Left ventricle myocardium superior (tissue), 1 donor: Measurements from ENCODE around the gene DICER1. TPM values are rescaled to one million over a fixed set of nuclear protein-coding genes. Genes with fewer than 3 reads are reported as not detected.

Source experiments
- ATAC-seq: fragments of 200-7000 bp; cut with Tn5 transposase; one replicate; pipeline ENCODE4 v1.9.1; 2020; ENCODE audit warnings: mild to moderate bottlenecking, moderate library complexity
- DNase-seq: peaks from one replicate; pipeline ENCODE4 v3.0.0-alpha.2; 2020
- intact Hi-C: fragments of 100-400 bp; cut with micrococcal nuclease; formaldehyde crosslinking; loops from one replicate; pipeline ENCODE4 v1.11.0; 2022
- total RNA-seq: library from RNA; stranded (reverse); fragmentation: NEBNext Ultra II Directional; extraction: Animal tissue kit (Norgen Biotek cat#: 25700); gene quantifications from one replicate; pipeline ENCODE4 v1.2.1, GENCODE V29; 2021
- donor health status: DM: no; HTN: yes; CAD: no; lungs with severe emphysema.

Gene DICER1
- total RNA-seq, 1 donor from 2014 or later, result 23.2 TPM

DNA sequence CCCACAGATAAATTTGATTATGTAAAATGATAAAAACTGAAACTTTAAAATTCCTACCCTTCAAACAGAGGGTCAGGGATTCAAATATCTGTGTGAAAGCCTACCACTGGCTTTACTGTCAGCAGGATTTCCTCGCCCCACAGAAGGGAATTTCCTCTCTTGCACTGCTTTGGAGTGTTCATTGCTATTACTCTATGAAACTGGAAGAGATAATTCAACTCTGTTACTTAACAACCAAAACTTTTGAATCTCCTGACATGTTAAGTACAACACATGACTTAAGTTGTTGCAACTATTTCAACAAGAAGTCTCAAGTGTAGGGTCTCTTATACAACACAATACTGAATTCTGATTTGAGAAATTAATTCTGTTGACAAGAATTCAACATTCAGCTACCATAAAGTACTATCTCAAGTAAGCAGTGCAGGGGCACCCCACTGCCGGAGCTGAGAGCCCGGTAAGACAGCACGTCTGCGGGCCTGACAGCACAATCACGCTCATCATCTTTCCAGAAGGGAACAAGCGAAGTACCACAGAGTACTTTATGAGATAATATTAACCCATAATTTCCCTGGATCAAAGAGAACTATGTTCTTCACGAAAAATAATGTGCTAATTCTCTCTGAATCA lies 22.9 kb downstream of the DICER1 start:
- intact Hi-C loops, result no loop called here
- peak; percentile 20 for ATAC-seq

DNA sequence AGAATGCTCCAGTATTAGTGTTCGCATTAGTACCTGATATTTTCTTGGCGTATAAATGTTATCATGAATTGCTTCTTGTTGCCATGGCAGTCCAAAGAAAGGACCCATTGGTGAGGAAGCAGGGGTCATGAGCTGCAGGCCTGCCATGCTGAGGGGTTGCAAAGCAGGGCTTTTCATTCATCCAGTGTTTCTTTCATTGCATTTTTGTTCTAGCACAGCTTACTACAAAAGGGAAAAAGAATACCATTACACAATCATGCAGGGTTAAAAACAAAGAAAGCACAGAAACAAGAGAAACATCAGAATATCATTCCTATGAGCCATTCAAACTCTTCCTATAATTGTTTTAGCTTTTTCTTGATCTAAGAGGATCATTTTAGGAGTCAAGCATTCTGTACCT lies 24.0 kb downstream of the DICER1 start:
- DNase-seq (no peak), ATAC-seq (no peak)
- intact Hi-C loops, result no loop called here

More for the DNA sequence above, 22.9 kb downstream of the DICER1 start:
- DNase-seq, result no peak

DNA sequence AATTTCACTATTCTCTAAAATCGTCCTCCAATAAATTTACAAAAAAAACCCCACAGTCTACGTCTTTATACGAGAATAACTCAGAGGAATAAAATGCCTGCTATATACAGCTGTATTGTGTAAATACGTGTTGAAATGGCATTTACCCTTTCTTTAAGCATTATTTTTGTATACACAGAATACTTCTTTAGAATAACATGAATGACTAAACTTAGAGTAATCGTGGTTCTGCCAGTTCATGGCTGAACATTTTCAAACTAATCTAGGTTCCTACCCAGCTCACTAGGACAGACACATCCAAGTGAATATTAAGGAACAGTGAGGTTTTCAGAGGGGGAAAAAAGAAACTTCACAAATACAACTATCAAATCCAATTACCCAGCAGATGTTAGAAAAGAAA lies 24.6 kb downstream of the DICER1 start:
- intact Hi-C loops, result no loop called here
- no peak for DNase-seq
- ATAC-seq, result no peak

DNA sequence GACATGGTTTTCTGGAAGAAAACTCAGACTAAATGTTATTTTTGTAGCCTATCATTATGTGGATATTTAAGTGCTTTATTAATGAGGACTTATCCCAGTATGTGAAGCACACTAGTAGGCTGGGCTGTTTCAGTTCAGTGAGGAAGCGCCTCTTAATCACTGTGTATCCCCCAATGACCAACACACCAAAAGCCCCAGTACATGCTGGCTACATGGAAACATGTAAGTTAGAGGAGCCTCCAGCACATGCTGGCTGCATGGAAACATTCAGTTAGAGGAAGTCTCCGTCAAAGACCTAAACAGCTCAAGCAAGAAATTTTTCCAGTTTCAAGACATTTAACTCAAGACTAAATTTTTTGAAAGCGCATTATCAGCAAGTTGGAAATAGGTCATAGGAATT lies 26.8 kb downstream of the DICER1 start:
- intact Hi-C loops, result no loop called here
- ATAC-seq, result no peak
- no peak for DNase-seq

DNA sequence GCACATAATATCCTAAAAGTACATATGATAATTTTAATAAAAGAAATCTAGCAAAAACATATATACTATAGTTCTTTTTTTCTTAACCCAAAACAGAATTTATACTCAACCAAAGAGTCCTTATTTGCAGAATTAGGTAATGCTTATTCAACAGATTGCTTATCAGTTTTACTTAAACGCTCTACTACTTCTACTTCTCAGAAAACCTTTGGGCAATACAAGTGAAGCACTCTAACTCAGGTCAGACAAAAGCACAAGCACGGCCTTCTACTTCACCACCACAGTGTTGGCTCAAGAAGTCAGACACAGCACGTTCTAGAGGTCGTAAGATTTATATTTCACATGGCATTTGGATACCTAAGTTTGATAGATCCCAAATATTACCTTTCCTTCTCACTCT lies 29.2 kb downstream of the DICER1 start:
- intact Hi-C loops, result no loop called here
- DNase-seq (no peak), ATAC-seq (no peak)

DNA sequence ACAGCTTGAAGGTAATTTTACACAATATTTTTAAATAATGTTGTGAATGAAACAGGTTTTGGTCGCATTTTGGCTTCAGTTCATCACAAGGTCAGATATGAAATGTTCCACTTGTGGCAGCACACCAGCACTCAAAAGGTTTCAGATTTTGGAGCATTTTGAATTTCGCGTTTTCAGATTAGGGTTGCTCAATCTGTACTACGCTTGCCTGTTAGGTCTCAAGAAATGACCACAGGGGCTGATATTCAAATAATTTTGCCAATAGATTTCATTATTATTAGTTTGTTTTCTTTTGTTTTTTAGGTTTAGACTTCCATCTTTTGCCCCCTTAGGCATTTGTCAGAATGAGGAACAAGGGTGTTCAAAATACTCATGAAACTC lies 29.8 kb downstream of the DICER1 start:
- DNase-seq (no peak), ATAC-seq (no peak)
- intact Hi-C loops, result no loop called here

DNA sequence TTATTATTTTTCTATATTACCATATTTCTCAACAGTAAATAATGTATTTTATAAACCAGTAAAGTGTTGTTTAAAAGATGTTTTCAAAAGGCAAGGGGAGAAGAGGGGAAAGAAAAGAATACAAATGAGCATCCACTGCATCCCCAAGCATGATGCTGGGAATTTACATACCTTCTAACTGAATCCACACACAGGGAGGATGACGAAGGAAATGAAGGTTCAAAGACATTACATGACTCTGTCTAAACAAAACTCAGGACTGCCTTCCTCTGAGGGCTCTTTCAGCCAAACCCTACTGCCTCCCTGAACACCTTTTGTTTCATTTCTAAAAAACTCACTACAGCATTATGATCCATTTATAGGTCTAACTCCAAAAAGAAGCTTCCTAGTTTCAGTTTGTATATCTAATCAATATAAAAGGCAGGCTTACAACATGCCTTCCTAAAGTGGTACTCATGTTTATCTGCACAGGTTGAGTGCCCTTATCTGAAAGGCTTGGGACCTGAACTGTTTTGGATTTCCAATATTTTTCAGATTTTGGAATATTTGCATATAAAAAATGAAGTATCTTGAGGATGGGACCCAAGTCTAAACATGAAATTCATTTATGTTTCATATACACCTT lies 30.3 kb downstream of the DICER1 start:
- intact Hi-C loops, result no loop called here
- ATAC-seq (no peak), DNase-seq (no peak)

DNA sequence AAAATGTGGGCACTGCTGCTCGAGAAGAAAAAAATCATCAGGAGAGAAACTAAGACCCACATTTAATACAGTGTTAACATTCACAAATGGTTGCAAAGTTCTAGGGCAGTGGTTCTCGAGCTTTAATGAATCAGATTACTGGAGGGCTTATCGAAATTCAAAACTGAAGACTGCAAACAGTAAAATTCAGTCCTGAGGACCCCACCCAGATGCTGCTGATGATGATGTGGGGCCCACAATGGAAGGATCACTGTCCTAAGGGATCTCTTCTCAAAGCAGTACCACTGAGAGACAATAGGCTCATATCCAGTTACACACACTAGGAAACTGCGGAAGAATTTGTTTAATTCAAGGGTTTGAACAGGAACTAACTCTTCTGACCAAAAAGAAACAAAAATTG lies 31.4 kb downstream of the DICER1 start:
- intact Hi-C loops, result no loop called here
- no peak for DNase-seq
- ATAC-seq, result no peak

DNA sequence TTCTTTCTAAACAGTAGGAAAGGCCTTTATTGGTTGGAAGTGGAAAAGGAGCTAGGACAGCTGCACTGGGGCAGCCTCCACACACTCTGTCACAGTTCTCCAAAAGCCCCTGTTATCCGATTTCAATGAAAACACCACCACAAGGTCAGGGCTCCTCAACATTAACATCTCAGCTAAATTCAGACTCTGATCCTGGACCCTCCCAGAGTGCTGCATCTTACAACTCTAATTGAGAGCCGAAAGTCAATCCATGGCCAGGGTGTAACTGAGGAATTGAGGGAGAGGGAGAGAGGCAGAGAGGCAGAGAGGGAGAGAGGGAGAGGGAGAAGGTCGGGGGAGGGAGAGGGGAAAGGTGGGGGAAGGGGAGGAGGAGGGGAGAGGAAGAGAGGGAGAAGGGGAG lies 32.1 kb downstream of the DICER1 start:
- no peak for DNase-seq
- intact Hi-C loops, result no loop called here

DNA sequence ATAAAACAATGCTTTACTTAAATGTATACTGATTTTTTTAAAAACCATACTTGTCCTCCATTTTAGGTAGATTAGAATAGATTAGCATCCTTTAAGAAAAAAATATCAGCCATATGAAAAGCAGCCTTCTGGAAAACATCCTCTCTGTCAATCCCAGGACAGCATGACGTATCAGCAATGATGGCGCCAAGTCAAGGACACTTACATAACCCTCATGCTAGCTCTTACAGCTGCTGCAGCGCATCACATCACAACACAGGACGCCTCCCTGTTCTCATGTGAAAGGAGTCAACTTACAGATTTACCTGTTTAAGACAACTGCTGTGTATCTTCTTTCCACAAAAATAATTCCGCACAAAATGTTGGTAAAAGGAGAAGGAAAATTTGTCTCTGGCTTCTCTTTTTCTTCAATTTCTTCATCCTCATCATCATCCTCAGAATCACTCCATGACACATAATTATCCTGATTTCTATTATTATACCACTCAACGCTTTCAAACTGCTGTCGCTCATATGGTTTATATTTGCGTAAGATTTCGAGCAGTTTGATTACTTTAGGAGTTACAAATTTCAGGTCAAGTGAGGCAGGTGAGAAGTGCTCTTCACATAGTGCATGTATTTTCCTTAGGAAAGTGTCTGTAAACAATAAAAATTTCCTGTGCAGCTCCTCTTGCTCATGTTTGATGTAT lies 33.3 kb downstream of the DICER1 start:
- intact Hi-C loops, result no loop called here
- DNase-seq, result peak; percentile 60
- ATAC-seq, result peak; percentile 95

More for the DNA sequence above, 32.1 kb downstream of the DICER1 start:
- ATAC-seq, result peak; percentile 24

DNA sequence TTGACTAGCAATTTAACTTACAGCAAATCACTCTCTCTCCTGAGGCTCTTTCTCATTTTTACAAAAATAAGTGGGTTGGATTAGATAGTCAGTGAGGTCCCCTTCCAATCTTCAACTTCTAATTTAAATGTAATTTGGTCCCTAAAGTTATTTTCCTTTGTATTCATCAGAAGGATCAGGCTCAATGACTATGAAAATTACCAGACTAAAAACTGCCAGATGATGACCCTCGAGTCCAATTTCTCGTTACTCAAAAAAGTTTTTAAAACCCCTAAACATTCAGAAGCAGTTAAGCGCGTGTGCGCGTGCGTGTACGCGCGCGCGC lies 34.7 kb downstream of the DICER1 start:
- intact Hi-C loops, result no loop called here
- ATAC-seq, result no peak
- DNase-seq, result no peak

DNA sequence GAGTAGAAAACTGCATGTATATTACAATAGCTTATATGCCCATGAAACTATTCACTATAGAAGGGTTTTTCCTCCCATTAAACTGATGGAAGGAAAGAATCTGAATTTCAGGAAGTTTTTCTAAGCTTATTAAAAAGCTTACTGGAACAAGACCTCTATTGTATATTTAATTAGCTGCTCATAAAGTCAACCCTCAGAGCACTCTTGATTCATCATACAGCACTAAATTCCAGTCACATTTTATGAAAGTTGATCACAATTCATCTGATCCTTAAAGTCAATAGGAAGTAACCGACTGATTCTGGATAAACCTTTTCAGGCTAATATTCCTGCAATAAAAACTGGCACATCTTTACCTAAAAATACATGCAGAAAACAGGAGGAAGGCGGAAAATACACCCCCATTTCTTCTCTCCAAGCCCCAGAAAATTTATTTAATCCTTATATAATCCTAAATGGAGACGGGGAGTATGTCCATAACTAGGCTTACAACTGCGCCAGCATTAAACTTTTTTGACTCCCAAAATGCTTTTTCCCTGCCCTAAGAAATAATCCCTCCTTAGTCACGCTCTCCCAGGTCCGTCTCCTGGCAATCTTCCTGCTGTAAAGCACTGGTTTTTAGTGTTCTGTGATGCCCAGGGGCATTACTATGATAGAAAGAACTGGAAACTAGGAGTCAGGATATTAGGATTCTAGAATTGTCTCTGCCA lies 35.3 kb downstream of the DICER1 start:
- intact Hi-C loops, result no loop called here
- ATAC-seq (no peak), DNase-seq (no peak)

DNA sequence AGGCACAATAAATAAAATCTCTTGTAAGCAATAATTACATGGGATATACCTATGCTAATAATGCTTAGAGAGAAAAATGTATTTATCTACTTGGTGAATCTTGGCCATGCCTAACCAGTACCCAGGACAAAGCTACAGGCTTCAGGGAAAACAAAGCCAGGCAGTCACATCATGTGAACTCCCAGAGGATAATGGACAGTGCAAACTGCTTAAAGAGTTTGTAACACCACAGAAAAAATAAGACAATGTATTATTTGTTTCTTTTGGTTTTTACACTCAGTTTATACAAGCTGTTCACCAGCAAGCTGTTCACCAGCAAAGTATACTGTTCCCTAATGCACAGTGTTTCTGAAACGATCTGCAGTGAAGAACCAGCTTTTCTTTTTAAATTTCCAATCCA lies 38.0 kb downstream of the DICER1 start:
- intact Hi-C loops, result loop anchor here (10.0 kb wide), 1 partner anchor 315 kb away; no protein-coding TSS in a partner anchor
- ATAC-seq, result no peak

DNA sequence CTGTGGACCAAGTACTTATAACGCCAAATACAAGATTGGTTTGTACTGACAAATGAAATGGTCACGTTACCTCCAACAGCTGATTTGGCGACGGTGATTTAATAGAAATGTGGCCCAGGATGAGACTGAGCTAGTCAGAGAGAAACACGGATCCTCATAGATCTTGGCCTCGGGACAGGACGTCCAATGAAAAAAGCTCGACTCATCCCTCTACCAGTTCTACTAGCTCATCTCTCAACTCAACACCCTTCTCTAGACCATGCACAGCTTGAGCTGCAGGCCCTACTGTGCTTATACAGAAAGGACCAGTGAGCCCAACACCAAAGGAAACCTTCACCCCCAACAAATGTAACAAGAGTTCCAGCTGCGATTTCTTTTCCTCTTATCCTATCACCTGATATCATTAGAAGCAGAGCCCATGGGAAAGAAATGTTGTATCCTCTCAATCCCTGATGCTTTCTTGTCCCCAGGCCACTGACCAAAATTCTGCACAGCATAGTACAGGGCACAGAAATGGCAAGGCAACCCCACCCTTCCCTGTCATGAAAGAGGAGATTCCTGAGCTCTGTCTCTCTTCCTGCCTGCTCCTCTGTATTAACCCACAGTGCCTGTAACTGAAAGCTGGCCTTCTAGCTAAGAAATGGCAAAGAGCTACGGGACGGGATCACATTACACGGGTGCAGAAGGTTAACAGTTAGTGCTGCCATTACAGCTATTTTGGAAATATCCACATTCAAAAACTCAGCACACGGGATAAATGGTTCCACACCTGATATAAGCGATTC lies 39.2 kb downstream of the DICER1 start:
- intact Hi-C loops, result loop anchor here (10.0 kb wide), 1 partner anchor 317 kb away; no protein-coding TSS in a partner anchor
- no peak for ATAC-seq
- no peak for DNase-seq

More for the DNA sequence above, 38.0 kb downstream of the DICER1 start:
- DNase-seq, result no peak

DNA sequence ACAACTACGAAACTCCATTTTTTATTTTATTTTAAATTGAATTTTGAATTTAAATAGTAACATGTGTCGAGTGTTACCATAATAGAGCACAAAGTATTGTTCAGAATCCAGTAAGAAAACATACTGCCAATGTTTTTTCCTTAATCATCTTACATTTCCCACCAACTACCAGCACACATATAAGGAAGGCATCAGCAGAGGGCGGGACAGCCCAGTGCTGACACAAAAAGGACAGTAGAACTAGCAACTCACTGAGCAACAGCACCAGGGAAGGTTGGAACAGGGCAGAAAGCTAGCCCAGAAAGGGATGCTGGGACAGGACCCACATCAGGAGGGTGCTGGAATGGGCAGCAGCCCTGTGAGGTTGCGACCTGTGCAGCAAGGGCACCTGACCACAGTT lies 43.9 kb downstream of the DICER1 start:
- intact Hi-C loops, result loop anchor here (10.0 kb wide), 1 partner anchor 321 kb away; no protein-coding TSS in a partner anchor
- DNase-seq, result no peak

DNA sequence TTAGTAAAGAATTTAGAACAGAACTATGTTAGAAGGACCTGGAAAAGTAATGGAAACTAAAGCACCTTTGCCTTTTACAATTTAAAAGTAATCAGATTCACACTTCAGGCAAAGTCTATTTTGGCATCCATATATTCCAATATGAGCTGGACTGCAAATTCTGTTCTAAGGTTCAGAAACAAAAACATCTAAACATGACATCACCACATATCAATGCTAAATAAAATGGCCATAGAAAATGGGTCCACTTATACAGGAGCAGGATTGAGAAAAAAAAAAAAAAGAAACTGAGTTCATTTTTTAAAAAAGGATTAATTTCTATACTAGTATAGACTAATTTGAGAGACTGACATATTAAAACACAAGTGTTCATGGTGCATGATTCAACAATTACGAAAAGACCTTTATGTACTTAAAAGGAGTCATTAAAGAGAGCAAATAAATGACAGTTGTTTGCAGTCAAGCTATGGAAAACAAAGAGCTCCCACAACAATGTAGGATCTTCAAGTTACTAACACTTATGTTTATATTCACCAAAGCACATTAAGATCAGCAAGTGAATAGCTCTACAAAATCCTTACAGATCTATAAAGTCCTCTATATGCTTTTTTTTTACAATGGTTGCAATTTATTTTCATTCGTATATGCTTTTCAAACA lies 45.7 kb downstream of the DICER1 start:
- DNase-seq, result no peak
- intact Hi-C loops, result loop anchor here (10.0 kb wide), 1 partner anchor 323 kb away; no protein-coding TSS in a partner anchor

More for the DNA sequence above, 43.9 kb downstream of the DICER1 start:
- no peak for ATAC-seq

DNA sequence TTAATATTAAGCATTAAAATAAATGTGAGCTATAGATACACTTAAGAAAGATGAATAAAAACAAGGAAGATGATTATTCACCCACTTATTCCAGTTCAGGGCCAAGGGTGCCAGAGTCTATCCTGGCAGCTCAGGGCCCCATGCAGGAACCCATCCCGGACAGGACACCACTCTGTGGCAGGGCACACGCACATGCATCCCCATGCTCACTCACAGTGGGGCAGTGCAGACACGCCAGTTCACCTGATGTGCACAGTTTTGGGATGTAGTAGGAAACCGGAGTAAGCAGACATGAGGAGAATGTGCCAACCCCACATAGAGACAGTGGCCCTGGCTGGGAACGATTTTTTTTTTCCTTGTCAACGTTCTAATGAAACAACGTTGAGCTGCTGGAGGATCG lies 47.2 kb downstream of the DICER1 start:
- DNase-seq, result no peak
- ATAC-seq, result no peak
- intact Hi-C loops, result loop anchor here (10.0 kb wide), 1 partner anchor 325 kb away; no protein-coding TSS in a partner anchor

More for the DNA sequence above, 45.7 kb downstream of the DICER1 start:
- ATAC-seq, result no peak

DNA sequence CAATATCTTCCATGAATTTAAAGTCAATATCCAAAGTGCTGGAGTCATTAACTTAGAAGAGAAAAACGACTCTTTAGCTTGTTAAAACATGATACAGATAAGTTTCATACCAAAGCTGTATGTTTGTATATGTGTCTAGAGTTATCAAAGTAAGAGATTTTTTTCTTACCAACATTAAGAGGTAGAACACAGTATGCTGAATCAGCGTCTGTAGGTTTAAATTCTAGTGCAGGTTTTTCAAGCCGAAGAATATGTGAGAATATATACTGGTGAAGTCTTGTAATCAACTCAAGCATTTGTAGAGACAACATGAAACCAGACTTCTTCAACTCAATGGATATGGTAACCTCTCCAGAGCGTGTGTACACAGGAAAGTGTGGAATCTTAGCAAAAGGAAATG lies 49.6 kb downstream of the DICER1 start:
- intact Hi-C loops, result no loop called here
- no peak for DNase-seq
- no peak for ATAC-seq

DNA sequence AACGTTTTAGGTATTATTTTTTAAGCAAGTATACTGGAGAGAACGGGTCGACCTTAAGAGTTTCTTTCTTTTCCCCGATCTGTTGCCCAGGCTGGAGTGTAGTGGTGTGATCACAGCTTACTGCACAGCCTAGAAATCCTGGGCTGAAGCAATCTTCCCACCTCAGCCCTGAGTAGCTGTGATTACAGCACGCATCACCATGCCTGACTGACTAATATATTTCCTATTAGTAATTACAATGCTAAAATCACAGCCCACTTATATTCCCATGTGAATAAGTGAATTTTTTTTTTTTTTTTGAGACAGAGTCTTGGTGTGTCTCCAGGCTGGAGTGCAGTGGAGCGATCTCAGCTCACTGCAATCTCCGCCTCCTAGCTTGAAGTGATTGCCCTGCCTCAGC lies 50.4 kb downstream of the DICER1 start:
- no peak for ATAC-seq
- intact Hi-C loops, result no loop called here
- DNase-seq, result no peak
